Measurements from ENCODE around the gene PIEZO1. TPM values are rescaled to one million over a fixed set of nuclear protein-coding genes. Genes with fewer than 3 reads are reported as not detected.

The PIEZO1 gene
- total and polyA plus RNA-seq, 2 experiments from 2014 or later: 30.4 to 70.1 TPM

DNA sequence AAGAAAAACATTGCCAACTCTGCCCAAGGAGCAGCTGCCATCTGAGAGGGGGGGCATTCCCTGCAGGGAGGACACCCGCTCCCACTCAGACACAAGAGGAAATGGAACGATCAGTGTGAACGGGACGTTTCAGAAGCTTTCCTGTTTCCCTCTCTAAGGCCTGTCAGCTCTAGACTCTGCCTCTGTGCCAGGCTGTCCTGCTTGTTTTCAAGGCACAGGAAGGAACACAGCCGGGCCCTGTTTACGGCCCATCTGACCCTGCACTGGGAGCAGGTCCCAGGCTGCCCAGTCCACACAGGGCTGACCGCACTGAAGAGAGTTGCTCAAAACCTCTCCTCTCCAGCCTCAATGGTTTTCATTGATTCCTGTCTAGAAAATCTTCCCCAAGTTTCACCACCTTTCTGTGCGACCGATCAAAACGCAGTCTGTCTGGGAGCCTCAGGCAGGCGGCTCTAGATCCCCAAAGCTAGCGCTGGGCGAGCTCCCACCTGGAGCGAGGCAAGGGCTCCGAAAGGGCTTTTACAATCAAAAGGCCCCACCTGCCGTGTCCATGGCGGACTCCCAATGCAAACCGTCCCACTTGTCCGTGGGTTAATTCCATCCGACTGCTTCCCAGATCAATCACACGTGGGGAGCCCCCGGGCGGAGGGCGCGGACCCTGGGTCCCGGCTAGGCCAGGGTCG, 1.5 kb downstream of the PIEZO1 start (continued):
- TF ChIP-seq, protein P1, sequence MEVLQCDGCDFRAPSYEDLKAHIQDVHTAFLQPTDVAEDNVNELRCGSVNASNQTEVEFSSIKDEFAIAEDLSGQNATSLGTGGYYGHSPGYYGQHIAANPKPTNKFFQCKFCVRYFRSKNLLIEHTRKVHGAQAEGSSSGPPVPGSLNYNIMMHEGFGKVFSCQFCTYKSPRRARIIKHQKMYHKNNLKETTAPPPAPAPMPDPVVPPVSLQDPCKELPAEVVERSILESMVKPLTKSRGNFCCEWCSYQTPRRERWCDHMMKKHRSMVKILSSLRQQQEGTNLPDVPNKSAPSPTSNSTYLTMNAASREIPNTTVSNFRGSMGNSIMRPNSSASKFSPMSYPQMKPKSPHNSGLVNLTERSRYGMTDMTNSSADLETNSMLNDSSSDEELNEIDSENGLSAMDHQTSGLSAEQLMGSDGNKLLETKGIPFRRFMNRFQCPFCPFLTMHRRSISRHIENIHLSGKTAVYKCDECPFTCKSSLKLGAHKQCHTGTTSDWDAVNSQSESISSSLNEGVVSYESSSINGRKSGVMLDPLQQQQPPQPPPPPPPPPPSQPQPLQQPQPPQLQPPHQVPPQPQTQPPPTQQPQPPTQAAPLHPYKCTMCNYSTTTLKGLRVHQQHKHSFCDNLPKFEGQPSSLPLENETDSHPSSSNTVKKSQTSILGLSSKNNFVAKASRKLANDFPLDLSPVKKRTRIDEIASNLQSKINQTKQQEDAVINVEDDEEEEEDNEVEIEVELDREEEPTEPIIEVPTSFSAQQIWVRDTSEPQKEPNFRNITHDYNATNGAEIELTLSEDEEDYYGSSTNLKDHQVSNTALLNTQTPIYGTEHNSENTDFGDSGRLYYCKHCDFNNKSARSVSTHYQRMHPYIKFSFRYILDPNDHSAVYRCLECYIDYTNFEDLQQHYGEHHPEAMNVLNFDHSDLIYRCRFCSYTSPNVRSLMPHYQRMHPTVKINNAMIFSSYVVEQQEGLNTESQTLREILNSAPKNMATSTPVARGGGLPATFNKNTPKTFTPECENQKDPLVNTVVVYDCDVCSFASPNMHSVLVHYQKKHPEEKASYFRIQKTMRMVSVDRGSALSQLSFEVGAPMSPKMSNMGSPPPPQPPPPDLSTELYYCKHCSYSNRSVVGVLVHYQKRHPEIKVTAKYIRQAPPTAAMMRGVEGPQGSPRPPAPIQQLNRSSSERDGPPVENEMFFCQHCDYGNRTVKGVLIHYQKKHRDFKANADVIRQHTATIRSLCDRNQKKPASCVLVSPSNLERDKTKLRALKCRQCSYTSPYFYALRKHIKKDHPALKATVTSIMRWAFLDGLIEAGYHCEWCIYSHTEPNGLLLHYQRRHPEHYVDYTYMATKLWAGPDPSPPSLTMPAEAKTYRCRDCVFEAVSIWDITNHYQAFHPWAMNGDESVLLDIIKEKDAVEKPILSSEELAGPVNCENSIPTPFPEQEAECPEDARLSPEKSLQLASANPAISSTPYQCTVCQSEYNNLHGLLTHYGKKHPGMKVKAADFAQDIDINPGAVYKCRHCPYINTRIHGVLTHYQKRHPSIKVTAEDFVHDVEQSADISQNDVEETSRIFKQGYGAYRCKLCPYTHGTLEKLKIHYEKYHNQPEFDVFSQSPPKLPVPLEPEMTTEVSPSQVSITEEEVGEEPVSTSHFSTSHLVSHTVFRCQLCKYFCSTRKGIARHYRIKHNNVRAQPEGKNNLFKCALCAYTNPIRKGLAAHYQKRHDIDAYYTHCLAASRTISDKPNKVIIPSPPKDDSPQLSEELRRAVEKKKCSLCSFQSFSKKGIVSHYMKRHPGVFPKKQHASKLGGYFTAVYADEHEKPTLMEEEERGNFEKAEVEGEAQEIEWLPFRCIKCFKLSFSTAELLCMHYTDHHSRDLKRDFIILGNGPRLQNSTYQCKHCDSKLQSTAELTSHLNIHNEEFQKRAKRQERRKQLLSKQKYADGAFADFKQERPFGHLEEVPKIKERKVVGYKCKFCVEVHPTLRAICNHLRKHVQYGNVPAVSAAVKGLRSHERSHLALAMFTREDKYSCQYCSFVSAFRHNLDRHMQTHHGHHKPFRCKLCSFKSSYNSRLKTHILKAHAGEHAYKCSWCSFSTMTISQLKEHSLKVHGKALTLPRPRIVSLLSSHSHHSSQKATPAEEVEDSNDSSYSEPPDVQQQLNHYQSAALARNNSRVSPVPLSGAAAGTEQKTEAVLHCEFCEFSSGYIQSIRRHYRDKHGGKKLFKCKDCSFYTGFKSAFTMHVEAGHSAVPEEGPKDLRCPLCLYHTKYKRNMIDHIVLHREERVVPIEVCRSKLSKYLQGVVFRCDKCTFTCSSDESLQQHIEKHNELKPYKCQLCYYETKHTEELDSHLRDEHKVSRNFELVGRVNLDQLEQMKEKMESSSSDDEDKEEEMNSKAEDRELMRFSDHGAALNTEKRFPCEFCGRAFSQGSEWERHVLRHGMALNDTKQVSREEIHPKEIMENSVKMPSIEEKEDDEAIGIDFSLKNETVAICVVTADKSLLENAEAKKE (CRISPR knock-in tag; IDR thresholded peaks at IDR 0.05): no peak
- TF ChIP-seq STAT1 (IDR thresholded peaks at IDR 0.05; ENCODE audit: unreplicated experiment) (no peak), NANOG (IDR thresholded peaks at IDR 0.05; ENCODE audit: borderline replicate concordance) (no peak)
- TF ChIP-seq, protein P2, sequence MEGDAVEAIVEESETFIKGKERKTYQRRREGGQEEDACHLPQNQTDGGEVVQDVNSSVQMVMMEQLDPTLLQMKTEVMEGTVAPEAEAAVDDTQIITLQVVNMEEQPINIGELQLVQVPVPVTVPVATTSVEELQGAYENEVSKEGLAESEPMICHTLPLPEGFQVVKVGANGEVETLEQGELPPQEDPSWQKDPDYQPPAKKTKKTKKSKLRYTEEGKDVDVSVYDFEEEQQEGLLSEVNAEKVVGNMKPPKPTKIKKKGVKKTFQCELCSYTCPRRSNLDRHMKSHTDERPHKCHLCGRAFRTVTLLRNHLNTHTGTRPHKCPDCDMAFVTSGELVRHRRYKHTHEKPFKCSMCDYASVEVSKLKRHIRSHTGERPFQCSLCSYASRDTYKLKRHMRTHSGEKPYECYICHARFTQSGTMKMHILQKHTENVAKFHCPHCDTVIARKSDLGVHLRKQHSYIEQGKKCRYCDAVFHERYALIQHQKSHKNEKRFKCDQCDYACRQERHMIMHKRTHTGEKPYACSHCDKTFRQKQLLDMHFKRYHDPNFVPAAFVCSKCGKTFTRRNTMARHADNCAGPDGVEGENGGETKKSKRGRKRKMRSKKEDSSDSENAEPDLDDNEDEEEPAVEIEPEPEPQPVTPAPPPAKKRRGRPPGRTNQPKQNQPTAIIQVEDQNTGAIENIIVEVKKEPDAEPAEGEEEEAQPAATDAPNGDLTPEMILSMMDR (conservative IDR thresholded peaks at IDR 0.05; ENCODE audit: low read depth in 2 of 2): no peak

Measured in GM23338 (cell line).